HG03025 (cell line): ENCODE results near the gene ZNF486.
"Not testable (repeated sequence)": the region's sequence is repeated elsewhere in the genome, so short reads cannot be mapped to it uniquely, and the experiment has no call there.

Experiments
- ATAC-seq: cut with Tn5 transposase; IDR thresholded peaks from one replicate; pipeline ENCODE4 v1.9.1; 2021; ENCODE audit warnings: mild to moderate bottlenecking, moderate library complexity; ENCODE audit not compliant: unreplicated experiment, low FRiP score

Gene ZNF486

DNA sequence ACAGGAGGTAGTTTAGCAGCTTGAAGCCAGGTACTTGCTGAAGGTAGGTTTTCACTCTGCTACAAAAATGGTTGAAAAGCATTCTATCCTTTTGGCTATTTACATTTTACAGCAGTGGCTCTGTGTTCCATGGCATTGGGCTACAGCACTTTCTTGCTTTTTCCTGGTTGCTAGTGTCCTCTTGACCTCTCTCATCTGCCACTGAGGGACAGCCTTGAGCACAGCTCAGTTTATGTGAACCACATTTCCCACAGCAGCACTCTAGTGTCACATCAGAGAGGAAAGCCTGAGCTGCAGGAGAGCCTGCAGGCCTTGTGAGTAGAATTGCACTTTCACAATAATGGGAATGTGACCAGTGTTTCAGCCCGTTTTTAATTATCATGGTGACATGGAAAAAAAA is 54.6 kb downstream of the ZNF486 start:
- not testable (repeated sequence) for ATAC-seq

GRCh38 chr19:20233105-20233504 is 66.1 kb downstream of the ZNF486 start:
- ATAC-seq: no peak

- no peak for ATAC-seq
Observed at GRCh38 chr19:20235156-20235555, 68.1 kb downstream of the ZNF486 start.

- ATAC-seq: no peak
Observed at GRCh38 chr19:20237773-20238623, 71.0 kb downstream of the ZNF486 start.

- ATAC-seq: no peak
Observed at GRCh38 chr19:20243629-20244028, 76.6 kb downstream of the ZNF486 start.

DNA sequence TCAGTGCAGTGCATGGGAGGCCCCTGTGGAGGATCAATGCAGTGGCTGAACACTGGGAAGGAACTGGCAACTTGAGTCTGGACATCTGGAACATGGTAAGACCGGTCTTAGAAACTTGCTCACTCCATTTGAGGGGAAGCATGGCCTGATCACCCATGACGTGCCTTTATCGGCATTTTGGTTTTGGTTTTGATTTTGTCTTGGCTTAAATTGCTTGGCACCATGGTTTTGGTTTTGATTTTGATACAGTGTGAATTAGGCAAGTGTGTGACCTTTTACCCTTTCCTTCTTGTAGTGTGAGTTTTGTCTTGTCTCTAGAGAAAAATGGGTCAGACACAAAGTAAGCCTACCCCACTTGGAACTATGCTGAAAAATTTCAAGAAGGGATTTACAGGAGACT is 77.3 kb downstream of the ZNF486 start:
- ATAC-seq: no peak

DNA sequence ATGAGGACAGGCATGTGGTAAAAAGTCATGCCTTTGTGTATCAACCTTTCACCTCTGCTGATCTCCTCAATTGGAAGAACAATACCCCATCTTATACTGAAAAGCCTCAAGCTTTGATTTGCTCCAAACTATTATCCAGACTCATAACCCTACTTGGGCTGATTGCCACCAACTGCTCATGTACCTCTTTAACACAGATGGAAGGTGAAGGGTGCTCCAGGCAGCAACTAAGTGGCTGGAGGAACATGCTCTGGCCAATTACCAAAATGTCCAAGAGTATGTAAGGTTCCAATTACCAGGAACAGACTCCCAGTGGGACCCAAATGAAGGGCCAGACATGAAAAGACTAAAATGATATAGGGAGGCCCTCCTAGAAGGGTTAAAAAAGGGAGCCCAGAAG is 78.3 kb downstream of the ZNF486 start:
- no peak for ATAC-seq

DNA sequence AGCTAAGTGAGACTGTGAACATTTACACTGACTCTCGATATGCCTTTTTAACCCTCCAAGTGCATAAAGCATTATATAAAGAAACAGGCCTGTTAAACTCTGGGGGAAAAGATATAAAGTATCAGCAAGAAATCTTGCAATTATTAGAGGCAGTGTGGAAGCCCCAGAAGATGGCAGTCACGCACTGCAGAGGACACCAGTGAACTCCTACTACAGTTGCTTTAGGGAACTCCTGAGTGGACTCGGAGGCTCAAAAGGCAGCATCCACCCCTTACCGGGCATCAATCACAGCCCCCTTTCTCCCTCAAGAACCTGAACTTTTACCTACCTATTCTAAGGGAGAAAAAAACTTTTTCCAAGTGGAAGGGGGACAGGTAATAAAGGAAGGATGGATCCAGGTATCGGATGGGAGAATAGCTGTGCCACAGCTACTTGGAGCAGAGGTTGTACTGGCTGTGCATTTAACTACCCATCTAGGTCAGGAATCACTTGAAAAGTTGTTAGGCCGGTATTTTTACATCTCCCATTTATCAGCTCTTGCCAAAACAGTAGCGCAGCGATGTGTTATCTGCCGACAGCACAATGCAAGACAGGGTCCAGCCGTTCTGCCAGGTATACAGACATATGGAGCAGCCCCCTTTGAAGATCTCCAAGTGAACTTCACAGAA is 80.1 kb downstream of the ZNF486 start:
- ATAC-seq: no peak

DNA sequence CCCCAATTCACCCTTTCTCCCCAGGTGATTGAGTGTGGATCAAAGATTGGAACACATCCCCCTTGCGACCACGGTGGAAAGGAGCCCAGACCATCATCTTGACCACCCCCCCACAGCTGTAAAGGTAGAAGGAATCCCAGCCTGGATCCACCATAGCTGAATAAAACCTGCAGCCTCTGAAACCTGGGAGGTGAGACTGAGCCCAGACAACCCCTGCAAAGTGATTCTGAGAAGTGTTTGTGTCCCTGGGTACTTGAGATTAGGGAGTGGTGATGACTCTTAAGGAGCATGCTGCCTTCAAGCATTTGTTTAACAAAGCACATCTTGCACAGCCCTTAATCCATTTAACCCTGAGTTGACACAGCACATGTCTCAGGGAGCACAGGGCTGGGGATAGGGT is 81.2 kb downstream of the ZNF486 start:
- ATAC-seq: not testable (repeated sequence)
